Choroid plexus epithelial cell (primary cell): ENCODE measurements around the gene DHX29.

ENCODE experiments used
- DNase-seq: peaks from one replicate; pipeline ENCODE4 v3.0.0-alpha.2; 2010; ENCODE audit warnings: low read depth
- H3K4me3 ChIP-seq: 2 replicates; pipeline ENCODE4 v1.5.1; 2011; ENCODE audit warnings: low read depth, mild to moderate bottlenecking, control low read depth, low read length, moderate library complexity
- TF ChIP-seq, protein P1 (sequence below): conservative IDR thresholded peaks from 2 replicates; pipeline ENCODE4 v1.5.1; 2011; ENCODE audit warnings: low read depth, mild to moderate bottlenecking, control low read depth, inconsistent platforms, low read length, moderate library complexity

DHX29 gene

DNA sequence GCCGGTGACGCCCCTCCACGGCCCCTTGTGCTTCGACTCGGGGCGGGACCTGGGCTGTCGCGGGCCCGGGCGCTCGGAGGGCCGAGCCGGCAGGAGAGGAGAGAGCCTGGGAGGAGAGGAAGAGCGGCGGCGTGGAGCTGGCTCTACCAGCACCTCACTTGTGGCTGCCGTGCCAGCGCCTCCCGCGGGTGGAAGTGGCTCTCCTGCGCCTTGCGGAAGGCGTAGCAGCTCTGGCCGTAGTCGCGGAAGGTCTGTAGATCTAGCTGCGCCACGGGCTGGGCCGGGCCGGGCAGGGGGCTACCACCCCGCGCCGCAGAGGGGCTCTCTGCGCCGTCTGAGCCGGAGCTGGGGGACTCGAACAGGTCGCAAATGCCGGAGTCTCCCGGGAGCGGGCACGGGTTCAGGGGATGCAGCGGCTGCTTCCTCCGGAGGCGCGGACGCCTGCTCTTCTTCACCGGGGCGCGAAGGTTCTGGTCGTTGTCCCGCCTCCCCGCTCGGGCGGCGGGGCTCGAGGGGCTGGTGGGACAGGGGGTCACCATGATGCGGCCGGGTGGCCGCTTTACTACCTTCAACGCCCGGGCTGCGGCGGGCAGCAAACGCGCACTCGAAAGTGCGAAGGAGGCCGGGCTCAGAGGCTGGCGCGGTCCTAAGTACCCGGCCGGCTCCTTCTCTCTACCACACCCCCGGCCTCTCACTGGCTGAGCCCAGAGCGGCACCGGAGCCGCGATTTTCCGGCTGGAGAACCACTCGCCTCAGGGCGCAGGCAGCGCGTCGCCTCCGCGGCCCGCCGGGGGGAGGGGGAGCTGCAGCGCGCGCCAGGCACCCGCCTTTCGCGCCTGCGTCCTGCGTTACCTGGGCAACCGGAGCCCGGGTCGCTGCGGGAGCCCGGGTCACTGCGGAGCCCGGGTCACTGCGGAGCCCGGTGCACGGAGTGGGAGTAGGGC is 74.2 kb downstream of the DHX29 start, which contains the start of gene CCNO:
TSS of gene CCNO (minus strand) at position 624 of the 944 bp plus-strand sequence. CDS start at position 539, 85 bp downstream.
- TF ChIP-seq, protein P1, sequence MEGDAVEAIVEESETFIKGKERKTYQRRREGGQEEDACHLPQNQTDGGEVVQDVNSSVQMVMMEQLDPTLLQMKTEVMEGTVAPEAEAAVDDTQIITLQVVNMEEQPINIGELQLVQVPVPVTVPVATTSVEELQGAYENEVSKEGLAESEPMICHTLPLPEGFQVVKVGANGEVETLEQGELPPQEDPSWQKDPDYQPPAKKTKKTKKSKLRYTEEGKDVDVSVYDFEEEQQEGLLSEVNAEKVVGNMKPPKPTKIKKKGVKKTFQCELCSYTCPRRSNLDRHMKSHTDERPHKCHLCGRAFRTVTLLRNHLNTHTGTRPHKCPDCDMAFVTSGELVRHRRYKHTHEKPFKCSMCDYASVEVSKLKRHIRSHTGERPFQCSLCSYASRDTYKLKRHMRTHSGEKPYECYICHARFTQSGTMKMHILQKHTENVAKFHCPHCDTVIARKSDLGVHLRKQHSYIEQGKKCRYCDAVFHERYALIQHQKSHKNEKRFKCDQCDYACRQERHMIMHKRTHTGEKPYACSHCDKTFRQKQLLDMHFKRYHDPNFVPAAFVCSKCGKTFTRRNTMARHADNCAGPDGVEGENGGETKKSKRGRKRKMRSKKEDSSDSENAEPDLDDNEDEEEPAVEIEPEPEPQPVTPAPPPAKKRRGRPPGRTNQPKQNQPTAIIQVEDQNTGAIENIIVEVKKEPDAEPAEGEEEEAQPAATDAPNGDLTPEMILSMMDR, result no peak
- peak; percentile 68 for DNase-seq
- peak within 1 kb of the TSS; percentile 52 for H3K4me3 ChIP-seq

DNA sequence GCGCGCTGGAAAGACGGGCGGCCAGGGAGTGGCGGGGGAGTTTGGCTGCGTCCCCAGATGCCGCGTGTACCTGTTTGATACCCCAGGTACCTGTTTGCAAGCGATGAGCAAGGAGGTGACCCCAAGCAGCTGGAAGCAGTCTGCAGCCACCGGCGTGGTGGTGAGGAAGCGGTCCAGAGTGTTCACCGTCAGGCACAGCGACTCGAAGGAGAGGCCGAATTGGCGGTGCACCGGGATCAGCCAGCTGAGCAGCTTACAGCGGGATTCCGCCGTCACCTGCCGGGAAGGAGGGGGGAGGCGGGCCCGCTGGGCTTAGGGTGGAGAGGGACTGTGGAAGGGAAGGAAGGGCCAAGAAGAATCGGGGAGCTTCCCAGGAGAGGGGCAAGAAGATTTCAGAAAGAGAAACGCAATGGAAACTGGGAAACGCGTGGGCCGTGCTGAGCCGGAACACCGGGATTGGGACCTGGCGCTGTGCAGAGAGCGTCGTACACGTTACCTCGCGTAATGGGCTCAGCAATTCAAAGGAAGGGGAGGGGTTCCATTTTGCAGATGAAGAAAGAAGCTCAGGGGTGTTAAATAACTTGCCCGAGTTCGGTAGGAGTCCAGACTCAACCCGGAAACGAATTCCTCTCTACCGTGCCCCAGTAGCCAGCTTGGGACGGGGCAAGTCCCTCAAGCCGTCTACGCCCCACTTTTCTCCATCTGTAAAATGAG is 75.1 kb downstream of the DHX29 start:
- TF ChIP-seq, protein P1, result no peak
- H3K4me3 ChIP-seq, result peak overlapping the region; percentile 52
- no peak for DNase-seq

DNA sequence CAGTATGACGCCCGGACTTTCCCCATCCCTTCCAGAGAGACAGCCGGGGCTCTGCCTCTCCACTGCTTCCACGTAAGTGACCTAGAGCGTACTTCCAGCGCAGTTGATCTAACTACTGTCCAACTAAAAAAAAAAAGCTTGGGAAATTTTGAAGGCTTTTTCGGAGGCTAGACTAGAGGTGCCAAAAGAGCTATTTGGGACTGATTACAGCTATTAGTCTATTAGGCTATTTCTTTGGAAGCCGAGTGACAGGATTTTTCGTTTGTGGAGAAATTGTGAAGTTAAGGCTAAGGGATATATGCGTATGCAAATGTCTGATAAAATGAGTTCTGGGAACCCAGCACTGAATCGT is 75.6 kb downstream of the DHX29 start:
- TF ChIP-seq, protein P1, result no peak
- no peak overlapping the region for H3K4me3 ChIP-seq
- DNase-seq, result no peak

DNA sequence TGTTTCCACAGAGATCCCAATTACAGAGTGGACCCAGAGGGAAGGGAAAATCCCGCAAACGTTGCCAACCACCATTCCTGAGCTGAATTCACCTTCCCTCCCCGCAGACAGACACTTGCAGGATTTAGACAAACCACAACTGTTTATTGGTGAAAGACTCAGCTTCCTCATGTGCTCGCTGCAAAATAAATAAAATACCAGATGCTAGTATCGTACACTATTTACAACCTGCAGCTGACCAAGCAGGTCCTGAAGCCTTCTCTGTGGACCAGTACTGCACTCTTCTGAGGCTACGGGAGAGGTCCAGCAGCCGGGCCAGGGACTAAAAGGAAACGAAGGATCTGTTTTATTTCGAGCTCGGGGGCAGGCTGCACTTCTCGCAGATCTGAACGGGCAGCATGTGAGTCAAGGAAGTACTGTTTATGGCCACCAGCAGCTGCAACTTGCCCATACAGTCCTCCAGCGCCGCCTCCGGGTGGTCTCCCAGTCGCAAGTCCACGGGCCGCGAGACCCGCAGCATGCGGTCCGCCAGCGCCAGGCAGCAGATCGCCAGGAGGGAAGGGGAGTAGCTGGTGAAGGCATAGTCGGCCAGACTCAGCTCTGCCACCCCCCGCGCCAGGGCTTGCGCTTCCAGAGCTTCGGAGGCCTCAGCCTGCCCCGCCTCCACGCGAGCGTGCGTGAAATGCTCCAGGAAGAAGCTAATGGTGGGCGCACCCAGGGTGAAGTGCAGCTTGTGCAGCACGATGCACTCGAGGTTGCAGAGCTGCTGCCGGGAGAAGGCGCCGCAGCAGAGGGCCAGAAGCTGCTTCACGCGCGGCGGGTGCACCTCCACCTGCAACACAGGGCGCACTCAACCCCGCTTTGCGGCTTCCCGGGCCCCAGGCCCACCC is 76.2 kb downstream of the DHX29 start:
- no peak overlapping the region for H3K4me3 ChIP-seq
- TF ChIP-seq, protein P1, result no peak
- no peak for DNase-seq

DNA sequence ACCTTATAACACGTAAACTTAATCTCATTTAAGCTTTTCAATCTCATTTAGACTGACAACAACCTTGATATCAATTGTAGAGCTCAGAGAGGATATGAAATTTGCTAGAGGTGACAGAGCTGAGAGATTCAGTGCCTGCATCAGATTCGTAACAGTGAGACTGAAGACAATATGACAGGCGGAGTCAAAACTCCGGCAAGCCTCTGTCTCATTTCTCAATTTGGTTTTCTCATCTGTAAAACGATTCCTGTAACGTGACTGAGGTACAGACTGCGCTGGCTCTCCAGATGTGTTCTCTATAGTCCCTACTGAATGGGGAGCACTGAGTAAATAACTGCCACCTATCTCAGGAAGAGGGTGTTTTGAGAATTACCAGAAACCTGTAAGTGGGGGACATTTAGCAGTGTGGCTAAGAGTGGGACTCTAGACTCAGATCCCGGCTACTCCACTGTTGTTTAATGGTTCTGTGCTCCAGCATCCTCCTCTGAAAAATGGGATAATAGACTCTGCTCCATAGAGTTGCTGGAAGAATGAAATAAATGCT is 77.3 kb downstream of the DHX29 start:
- no peak overlapping the region for H3K4me3 ChIP-seq
- DNase-seq, result no peak
- TF ChIP-seq, protein P1, result no peak

DNA sequence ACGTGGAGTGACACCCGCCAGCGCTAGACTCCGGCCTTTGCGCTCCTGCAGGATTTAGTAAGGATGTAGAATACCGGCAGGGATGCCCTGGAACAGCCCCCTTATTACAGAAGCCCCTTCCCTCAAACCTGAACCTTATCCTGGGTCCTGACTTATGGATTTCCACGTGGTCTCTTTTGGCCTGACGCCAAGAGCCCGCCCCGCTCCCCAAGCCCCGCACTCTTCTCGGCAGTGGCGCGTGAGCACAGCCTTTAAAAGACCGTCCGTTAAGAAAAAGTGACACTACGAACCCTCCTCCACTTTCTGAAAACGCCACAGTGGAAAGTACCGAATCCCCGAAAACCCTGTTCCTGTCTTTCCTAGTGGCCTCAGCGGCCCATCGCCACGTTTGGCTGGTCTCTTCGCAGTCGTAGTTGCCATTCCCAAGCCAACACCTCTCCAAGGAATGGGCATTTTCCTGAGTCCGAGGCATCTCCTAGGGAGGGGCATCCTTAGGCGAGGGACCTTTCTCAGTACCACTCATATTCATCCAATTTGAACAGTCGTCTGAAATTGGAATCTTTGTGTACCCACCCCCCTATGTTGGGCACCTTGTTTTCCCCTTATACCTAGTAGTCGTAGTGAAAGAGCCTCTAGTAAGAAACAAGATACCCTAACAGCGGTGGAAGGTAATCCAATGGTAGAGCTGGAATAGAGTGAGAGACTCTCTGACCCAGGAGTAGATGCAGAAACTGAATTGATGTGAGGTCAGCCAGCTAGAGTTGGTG is 79.6 kb downstream of the DHX29 start:
- TF ChIP-seq, protein P1, result no peak
- no peak for DNase-seq
- peak overlapping the region; percentile 4 for H3K4me3 ChIP-seq
